ENCODE measurements around the gene AGBL2.
"Not testable (repeated sequence)": the region's sequence is repeated elsewhere in the genome, so short reads cannot be mapped to it uniquely, and the experiment has no call there.

AGBL2 gene

DNA sequence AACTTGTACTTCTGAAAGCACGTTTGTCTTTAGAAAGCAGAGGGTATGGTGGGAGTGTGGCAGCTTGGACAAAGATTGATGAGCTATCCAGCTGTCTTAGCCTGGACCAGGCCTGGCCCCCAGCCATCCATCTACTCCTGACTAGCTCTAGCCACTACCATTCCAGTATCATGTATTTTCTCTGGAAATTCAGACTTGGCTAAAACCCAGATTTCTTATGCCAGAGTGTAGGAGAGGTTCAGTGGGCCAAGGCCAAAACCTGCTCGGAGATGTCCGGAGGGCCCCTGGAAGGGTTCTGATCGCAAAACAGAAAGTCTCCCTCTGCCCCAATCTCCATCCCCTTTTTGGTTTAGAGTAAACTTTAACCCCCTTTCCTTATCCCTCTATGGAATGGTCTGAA lies 48.0 kb downstream of the AGBL2 start:
- CTCF ChIA-PET, result no interaction called here
- TF ChIP-seq SP1 (IDR thresholded peaks at IDR 0.05) (no peak), FOXK2 (IDR thresholded peaks at IDR 0.05) (no peak)
- DNase-seq (ENCODE audit: extremely low spot score), result no peak
- POLR2A ChIA-PET, result no interaction called here

GRCh38 chr11:47664936-47665335 lies 50.2 kb downstream of the AGBL2 start:
- CTCF ChIA-PET; DNase-seq (ENCODE audit: extremely low spot score); POLR2A ChIA-PET: not testable (repeated sequence)

GRCh38 chr11:47661245-47661644 lies 53.9 kb downstream of the AGBL2 start:
- no peak for DNase-seq (ENCODE audit: extremely low spot score)
- CTCF ChIA-PET, result no interaction called here
- no peak for TF ChIP-seq SP1 (IDR thresholded peaks at IDR 0.05)
- no peak for TF ChIP-seq SUZ12 (IDR thresholded peaks at IDR 0.05)
- no peak for TF ChIP-seq L3MBTL2 (conservative IDR thresholded peaks at IDR 0.05)
- TF ChIP-seq ELF4 (IDR thresholded peaks at IDR 0.05), result no peak
- no peak for TF ChIP-seq ZNF384 (IDR thresholded peaks at IDR 0.05)
- TF ChIP-seq TARDBP (IDR thresholded peaks at IDR 0.05), result no peak
- TF ChIP-seq, protein P1, sequence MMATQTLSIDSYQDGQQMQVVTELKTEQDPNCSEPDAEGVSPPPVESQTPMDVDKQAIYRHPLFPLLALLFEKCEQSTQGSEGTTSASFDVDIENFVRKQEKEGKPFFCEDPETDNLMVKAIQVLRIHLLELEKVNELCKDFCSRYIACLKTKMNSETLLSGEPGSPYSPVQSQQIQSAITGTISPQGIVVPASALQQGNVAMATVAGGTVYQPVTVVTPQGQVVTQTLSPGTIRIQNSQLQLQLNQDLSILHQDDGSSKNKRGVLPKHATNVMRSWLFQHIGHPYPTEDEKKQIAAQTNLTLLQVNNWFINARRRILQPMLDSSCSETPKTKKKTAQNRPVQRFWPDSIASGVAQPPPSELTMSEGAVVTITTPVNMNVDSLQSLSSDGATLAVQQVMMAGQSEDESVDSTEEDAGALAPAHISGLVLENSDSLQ (IDR thresholded peaks at IDR 0.05), result no peak
- no peak for TF ChIP-seq FOXA1 (IDR thresholded peaks at IDR 0.05)
- no peak for TF ChIP-seq NFRKB (IDR thresholded peaks at IDR 0.05)
- POLR2A ChIA-PET, result no interaction called here

GRCh38 chr11:47659276-47659675 lies 55.9 kb downstream of the AGBL2 start:
- TF ChIP-seq FOXK2 (IDR thresholded peaks at IDR 0.05) (no peak), NFRKB (IDR thresholded peaks at IDR 0.05) (no peak), SUZ12 (IDR thresholded peaks at IDR 0.05) (no peak), FOXA1 (IDR thresholded peaks at IDR 0.05) (no peak), LEF1 (IDR thresholded peaks at IDR 0.05; ENCODE audit: borderline replicate concordance) (no peak), TARDBP (IDR thresholded peaks at IDR 0.05) (no peak), FOXM1 (IDR thresholded peaks at IDR 0.05; ENCODE audit: borderline replicate concordance) (no peak), BHLHE40 (IDR thresholded peaks at IDR 0.05; ENCODE audit: borderline replicate concordance) (no peak), HDGF (IDR thresholded peaks at IDR 0.05; ENCODE audit: borderline replicate concordance) (no peak), CTBP1 (IDR thresholded peaks at IDR 0.05; ENCODE audit: borderline replicate concordance) (no peak), SP1 (IDR thresholded peaks at IDR 0.05) (no peak), ARNT (IDR thresholded peaks at IDR 0.05) (no peak), ZNF384 (IDR thresholded peaks at IDR 0.05) (no peak), ELF4 (IDR thresholded peaks at IDR 0.05) (no peak)
- TF ChIP-seq, protein P1 (IDR thresholded peaks at IDR 0.05), result no peak
- ChIA-PET CTCF (interaction anchor here (0.6 kb wide), 1 partner anchor 155 kb away, joined by 3 read pairs; no protein-coding TSS in a partner anchor), POLR2A (no interaction called here)

DNA sequence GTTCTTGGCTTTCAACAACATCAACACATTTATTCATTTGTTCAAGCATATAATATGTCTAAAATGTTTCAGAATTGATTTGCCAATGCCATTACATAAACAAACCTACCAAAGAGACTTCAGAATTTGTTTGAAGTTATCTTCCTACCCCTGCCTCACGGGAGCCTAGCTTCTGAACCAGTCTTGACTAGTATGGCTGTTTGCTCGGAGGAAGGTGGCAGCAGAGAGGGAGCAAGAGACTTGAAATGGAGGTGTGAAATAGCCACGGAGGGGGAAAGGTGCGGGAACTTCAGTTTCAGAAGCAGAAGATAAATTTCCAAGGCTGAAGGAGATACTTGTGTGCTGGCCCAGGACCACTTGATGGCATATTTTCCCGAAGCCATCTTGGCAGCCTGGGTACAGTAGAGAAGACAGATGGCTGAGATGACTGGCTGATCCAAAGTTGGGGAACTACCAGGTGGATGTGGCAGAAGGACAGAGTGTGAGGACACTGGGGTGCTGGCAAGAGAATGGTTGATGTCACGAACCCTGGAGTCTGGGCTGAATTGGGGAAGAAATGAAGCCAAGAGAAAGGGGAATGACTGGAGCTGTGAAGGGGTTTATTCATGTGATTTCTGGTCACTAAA lies 58.8 kb downstream of the AGBL2 start:
- POLR2A ChIA-PET, result no interaction called here
- TF ChIP-seq FOXM1 (IDR thresholded peaks at IDR 0.05; ENCODE audit: borderline replicate concordance) (no peak), NFRKB (IDR thresholded peaks at IDR 0.05) (no peak), ZNF384 (IDR thresholded peaks at IDR 0.05) (no peak), ELF4 (IDR thresholded peaks at IDR 0.05) (no peak), FOXK2 (IDR thresholded peaks at IDR 0.05) (no peak), BHLHE40 (IDR thresholded peaks at IDR 0.05; ENCODE audit: borderline replicate concordance) (no peak), ARNT (IDR thresholded peaks at IDR 0.05) (no peak), TARDBP (IDR thresholded peaks at IDR 0.05) (no peak)

More at GRCh38 chr11:47659276-47659675, 55.9 kb downstream of the AGBL2 start:
- DNase-seq (ENCODE audit: extremely low spot score), result no peak

GRCh38 chr11:47651818-47652469 lies 63.2 kb downstream of the AGBL2 start:
- no peak for DNase-seq (ENCODE audit: extremely low spot score)
- TF ChIP-seq SP1 (IDR thresholded peaks at IDR 0.05) (no peak), NFRKB (IDR thresholded peaks at IDR 0.05) (no peak), FOXM1 (IDR thresholded peaks at IDR 0.05; ENCODE audit: borderline replicate concordance) (no peak), ELF4 (IDR thresholded peaks at IDR 0.05) (no peak), ZNF384 (IDR thresholded peaks at IDR 0.05) (no peak), FOXK2 (IDR thresholded peaks at IDR 0.05) (no peak), HDGF (IDR thresholded peaks at IDR 0.05; ENCODE audit: borderline replicate concordance) (no peak), L3MBTL2 (conservative IDR thresholded peaks at IDR 0.05) (no peak), ARNT (IDR thresholded peaks at IDR 0.05) (no peak), FOXA1 (IDR thresholded peaks at IDR 0.05) (no peak), TARDBP (IDR thresholded peaks at IDR 0.05) (no peak), LEF1 (IDR thresholded peaks at IDR 0.05; ENCODE audit: borderline replicate concordance) (no peak), BHLHE40 (IDR thresholded peaks at IDR 0.05; ENCODE audit: borderline replicate concordance) (no peak), SUZ12 (IDR thresholded peaks at IDR 0.05) (no peak), CTBP1 (IDR thresholded peaks at IDR 0.05; ENCODE audit: borderline replicate concordance) (no peak)
- TF ChIP-seq, protein P1 (IDR thresholded peaks at IDR 0.05), result no peak
- CTCF ChIA-PET, result no interaction called here
- POLR2A ChIA-PET, result no interaction called here

More for the DNA sequence above, 58.8 kb downstream of the AGBL2 start:
- CTCF ChIA-PET, result interaction anchor here (0.6 kb wide), 1 partner anchor 70 kb away, joined by 3 read pairs; no protein-coding TSS in a partner anchor
- no peak for DNase-seq (ENCODE audit: extremely low spot score)

Measured in HEK293T (cell line).